HL-60 (cell line): ENCODE measurements around the gene CORO1C.
"Not testable (repeated sequence)": the region's sequence is repeated elsewhere in the genome, so short reads cannot be mapped to it uniquely, and the experiment has no call there.

Experiments
- DNase-seq, 2 experiments: peaks; one replicate each; pipeline ENCODE4 v3.0.0-alpha.2; 2010 to 2020; ENCODE audit warnings: low read depth in 1 of 2, low spot score in 1 of 2
- H3K27ac ChIP-seq: fragments of 250-450 bp; sonication (Bioruptor Pico); replicated peaks from 2 replicates; pipeline ENCODE4 v1.5.1; 2020; ENCODE audit warnings: mild to moderate bottlenecking, moderate library complexity
- H3K27me3 ChIP-seq: fragments of 250-450 bp; sonication (Bioruptor Pico); 2 replicates; pipeline ENCODE4 v1.5.1; 2021; ENCODE audit warnings: mild to moderate bottlenecking, moderate library complexity; ENCODE audit not compliant: insufficient read depth, poor library complexity, severe bottlenecking
- H3K4me3 ChIP-seq: replicated peaks from 2 replicates; pipeline ENCODE4 v1.5.1; 2011; ENCODE audit warnings: mild to moderate bottlenecking, control low read depth, low read length; ENCODE audit not compliant: insufficient read depth
- CTCF ChIP-seq: IDR thresholded peaks from one replicate; pipeline ENCODE4 v1.5.1; 2011; ENCODE audit warnings: low read length, control low read depth, inconsistent platforms; ENCODE audit not compliant: insufficient read depth
- GABPA ChIP-seq: IDR thresholded peaks from 2 replicates; pipeline ENCODE4 v1.6.1; 2012; ENCODE audit warnings: low read depth
- POLR2AphosphoS5 ChIP-seq: IDR thresholded peaks from 2 replicates; pipeline ENCODE4 v1.6.1; 2012; ENCODE audit warnings: low read depth
- REST ChIP-seq: IDR thresholded peaks from 2 replicates; pipeline ENCODE4 v1.6.1; 2012; ENCODE audit warnings: low read depth; ENCODE audit not compliant: insufficient replicate concordance
- SPI1 ChIP-seq: IDR thresholded peaks from 2 replicates; pipeline ENCODE4 v1.6.1; 2012; ENCODE audit warnings: low read depth, mild to moderate bottlenecking, borderline replicate concordance

CORO1C gene

GRCh38 chr12:108664338-108665258 is 66.7 kb downstream of the CORO1C start:
- TF ChIP-seq GABPA: no peak
- no peak for TF ChIP-seq SPI1
- no peak for TF ChIP-seq REST
- TF ChIP-seq CTCF: peak; percentile 96
- no peak for TF ChIP-seq POLR2AphosphoS5
- Histone ChIP-seq H3K27me3 (no peaks in the 10 kb centered on the region), H3K4me3 (no peak overlapping the region; the same call in 1 of the 2 replicates), H3K27ac (peak overlapping the region; percentile 62)
- peak; percentile 89 to 96 for DNase-seq

- peak overlapping the region; percentile 62 for H3K27ac ChIP-seq
- DNase-seq: no peak
- no peaks in the 10 kb centered on the region for H3K27me3 ChIP-seq
- TF ChIP-seq SPI1: no peak
- no peak for TF ChIP-seq REST
- TF ChIP-seq POLR2AphosphoS5: no peak
- no peak for TF ChIP-seq CTCF
- no peak for TF ChIP-seq GABPA
- H3K4me3 ChIP-seq: no peak overlapping the region
Observed at GRCh38 chr12:108663324-108664015, 67.8 kb downstream of the CORO1C start.

- not testable (repeated sequence) for H3K4me3 ChIP-seq, H3K27ac ChIP-seq, DNase-seq, H3K27me3 ChIP-seq
Observed at GRCh38 chr12:108658115-108658514, 73.2 kb downstream of the CORO1C start.

- Histone ChIP-seq H3K4me3 (no peak overlapping the region), H3K27me3 (no peaks in the 10 kb centered on the region), H3K27ac (no peak overlapping the region)
- DNase-seq: no peak
- TF ChIP-seq CTCF (no peak), POLR2AphosphoS5 (no peak), GABPA (no peak), SPI1 (no peak), REST (no peak)
Observed at GRCh38 chr12:108657130-108657745, 74.1 kb downstream of the CORO1C start.

GRCh38 chr12:108656247-108656646 is 75.1 kb downstream of the CORO1C start:
- DNase-seq, H3K27me3 ChIP-seq, H3K27ac ChIP-seq, H3K4me3 ChIP-seq: not testable (repeated sequence)
